NCI-H526 treated with DMSO at 0.1 percent for 48 hours (cell line): Measurements from ENCODE around the gene SLAMF9.

Source experiments
- DNase-seq: peaks from one replicate; lab custom pipeline; 2025; lab: John Stamatoyannopoulos, UW

Gene SLAMF9

DNA sequence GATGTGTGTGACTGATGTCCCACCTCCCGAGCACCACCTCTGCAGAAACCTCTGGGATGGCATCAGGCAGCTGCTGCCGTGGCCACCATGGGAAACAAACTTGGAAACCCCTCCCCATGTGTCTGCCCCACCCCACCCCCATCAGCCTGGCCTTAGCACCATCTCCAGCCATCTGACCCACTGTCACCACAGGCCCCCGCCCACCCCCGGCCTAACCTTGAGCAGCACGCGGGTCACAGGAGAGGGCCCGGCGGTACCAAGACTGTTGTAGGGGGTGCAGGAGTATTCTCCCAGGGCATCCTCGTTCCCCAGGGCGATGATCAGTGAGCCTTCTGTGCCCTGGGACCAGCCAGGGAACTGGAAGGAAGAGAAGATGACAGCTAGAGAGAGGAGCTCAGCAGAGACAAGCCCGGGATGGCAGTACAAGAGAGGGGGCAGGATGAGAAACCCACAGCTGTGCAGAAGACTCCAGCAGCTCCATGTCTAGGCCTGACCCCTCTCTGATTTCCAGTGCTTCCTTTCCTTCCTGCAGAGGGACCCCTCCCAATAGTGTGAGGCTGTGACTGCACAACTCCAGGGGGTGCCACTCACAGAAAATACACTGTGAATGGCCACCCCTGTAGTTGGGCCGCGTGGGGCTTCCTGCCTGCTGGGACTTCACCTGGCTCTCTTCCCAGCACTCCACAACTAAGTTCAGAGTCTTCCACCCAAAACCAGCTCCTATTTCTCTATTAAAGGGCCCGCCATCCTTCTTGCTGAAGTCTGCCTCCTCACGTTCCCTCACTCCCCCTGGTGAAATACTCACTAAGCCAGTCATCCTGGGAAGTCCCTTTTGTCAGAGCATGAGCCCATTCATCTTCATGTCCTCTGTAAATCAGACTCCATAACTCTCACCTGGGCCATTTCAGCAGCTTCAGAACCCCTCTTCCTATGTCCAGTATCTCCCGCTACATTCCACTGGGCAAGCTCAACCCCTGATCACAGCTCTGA is 21.4 kb downstream of the SLAMF9 start:
- no peak for DNase-seq

DNA sequence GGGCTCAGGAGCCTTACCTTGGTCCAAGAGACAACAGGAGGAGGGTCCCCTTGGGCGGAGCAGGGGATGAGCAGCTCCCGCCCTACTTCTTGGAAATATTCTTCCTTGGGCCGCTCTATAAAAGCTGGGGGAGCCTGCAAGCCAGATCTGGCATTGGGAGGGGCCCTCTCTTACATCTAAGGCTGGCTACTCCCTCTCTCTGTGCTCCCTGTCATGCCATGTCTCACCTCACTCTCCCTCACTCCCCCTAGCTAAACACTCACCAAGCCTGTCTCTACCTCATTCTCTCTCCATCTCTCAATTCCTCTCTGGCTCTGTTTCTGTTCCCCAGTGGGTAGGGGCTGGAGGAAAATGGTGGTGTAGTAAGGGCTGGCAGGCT is 22.3 kb downstream of the SLAMF9 start:
- no peak for DNase-seq

DNA sequence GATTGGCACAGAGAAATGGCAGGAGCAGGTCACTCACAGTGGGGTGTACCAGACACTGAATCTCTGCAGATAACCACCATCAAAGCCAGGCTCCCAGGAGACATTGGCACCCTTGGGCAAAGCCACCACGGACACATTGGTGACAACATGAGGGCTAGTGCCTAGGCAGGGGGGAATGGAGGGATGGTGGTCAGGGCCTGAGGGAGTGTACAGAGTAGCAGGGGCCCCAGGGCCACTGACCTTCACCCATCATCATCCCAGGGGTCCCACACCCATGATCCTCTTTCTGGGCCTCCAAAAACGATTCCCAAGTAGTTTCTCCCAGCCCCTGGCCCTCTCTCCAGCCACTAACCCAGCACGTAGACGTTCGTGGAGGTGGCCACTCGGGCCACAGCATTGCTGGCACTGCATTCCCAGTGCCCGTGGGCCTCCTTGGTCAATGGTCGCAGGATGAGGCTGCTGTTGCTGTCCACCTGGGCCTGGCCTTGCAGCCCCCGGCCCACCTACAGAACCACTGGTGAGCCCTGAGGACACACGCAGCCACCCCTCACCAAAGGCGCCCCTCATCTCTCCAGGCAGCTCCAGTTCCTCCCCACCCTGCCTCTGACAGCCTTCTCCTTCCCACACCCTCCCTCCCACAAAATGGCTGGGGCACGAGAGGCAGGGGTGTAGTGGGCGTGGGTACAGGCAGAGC is 22.8 kb downstream of the SLAMF9 start:
- DNase-seq: no peak

DNA sequence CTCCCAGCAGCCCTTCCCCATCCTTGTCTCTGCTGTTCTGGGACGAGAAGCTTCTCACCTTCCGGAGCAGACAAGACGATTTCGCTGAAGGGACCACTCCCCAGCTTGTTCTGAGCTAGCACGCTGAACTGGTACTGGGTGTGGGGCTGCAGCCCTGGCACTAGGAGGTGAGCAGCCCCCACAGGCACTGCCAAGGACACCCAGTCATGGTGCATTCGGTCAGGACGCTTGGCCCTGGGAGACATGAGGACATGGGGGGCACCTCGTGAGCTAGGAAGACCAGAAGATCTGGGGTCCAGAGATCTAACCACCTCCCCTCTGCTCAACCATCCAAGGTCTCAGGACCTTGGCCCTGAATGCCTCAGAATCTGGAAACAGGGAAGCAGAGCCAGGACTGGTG is 23.4 kb downstream of the SLAMF9 start:
- no peak for DNase-seq

DNA sequence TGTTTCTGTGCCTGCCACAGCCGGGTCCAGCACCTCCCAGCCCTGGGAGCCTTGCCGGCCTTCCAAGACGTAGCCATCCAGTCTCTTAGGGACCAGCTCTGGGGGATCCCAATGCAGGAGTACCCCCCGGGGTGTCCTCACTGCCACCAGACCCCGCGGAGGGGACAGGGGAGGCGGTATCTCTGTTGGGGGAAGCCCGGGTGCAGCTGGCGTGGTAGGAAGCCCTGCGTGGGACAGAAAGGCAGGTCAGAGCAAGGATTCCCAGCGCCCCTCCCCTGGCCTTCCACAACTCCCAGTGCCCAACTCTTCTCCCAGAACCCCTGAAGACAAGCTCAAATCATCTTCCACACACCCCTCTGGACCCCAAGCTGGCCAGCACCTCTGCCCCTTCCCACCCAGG is 23.8 kb downstream of the SLAMF9 start:
- no peak for DNase-seq

DNA sequence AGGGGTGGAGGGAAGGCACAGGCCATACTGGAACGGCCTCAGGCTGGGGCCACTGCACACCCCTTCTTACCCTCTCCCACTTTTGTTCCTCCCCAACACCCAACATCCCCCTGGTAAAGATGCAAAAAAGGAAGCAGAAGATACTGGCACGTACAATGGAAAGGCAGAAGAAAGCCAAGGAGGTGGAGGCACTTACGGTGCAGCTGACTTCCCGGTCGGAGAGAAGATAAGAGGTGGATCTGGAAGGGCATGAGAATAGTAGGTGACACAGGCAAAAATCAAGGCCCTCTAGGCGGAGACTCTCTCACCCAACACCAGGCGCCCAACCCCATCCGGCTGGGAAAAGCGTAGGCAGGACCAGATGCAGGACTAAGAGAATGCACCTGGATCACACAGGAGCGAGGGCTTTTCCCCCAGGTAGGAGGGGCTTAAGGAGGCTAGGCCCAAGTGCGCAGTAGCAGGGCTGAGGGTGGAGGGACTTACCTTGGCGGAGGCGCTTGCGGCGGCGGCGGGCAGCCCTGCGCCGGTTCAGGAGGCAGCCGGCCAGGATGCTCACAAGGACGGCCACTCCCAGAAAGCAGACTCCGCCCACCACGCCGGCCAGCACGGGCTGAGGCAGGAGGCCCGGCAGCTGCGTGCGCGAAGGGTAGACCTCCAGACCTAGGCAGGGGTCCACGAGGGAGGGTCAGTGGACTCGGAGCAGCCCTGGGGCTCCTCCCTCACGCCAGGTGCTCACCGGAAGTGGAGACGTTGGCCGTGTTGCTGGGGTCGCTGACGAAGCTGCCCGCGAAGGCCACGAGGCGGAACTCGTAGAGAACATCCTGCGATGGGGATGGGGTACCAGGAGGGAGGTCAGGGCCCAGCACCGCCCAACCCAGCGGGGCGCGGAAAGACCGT is 24.6 kb downstream of the SLAMF9 start:
- DNase-seq: no peak

DNA sequence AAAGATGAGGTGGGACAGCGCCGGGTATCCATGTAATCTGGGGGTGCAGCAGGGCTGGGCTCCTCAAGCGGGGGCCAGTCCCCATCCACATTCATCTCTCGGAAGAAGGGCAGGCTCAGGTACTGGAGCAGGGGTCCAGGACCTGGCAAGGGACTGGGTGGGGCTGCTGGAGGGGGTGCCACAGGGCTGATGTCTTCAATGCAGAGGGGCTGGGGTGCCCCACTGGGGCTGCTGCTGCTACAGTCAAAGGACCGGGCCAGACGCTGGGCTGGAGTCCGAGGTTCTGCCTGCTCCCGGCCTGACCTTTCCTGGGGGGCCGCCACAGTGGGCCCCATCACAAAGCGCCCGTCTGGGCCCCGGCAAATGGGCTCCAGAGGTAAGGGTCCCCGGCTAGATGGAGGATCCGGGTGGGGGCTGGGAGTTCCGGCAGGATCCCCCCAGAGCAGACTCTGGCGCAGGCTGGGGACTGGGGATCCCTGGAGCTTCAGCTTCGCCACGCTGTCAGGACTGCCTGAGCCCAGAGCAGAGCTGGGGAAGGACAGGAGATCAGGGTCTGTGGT is 25.5 kb downstream of the SLAMF9 start:
- DNase-seq: no peak

DNA sequence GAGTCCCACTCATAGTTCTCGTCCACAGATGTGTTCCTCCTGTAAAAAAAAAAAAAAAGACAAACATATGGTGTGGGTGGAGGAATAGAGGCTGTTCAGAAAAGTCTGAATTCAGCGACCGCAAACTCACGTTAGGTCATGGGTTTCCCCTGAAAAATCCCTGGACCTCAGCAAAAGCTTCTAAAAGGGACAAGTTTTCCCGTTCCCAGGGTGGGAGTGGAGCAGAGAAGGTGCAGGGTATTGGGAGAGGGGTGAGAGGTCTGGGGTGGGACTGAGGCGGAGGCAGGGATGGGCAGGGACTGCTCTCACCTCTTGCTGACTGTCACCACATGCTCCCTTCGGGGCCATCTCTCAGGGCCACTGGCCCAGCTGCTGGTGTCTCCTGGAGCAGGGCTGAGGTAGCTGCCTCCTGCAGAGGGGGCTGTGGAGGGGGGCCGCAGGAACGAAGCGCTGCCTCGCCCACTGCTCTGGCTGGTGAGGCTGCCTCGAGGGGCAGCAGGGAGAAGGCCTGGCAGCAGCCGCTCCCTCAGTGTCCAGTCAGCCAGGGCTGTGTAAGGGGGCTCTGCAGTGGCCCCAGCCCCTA is 26.1 kb downstream of the SLAMF9 start:
- no peak for DNase-seq

DNA sequence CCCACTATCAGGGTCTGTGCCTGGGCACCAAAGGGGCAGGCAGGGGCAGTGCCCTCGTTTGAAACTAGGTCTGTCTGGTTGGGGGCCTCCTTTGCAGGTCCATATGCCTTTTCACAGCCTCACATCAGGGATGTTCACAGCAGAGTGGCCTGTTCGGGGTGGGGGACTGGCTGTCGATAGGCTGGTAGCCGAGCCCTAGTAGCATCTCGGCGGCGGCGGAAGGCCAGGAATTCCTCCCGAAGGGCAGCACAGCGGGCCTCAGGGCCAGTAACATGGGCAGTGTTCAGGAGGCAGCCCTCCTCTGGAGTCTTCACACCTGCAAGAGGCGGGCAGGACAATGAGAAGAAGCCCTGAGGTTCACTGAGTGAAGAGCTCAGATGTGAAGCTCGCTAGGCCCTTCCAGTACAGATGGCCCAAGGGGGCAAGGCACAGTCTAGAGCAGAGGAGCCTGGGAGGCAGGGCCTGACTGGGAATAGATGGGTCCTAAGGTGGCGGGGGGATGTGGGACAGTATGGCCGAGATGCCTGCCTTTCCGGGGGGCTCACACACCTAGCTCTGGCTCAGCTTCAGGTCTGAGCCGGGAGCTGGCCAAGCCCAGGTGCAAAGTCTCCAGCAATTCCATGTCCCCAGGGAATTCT is 26.7 kb downstream of the SLAMF9 start:
- DNase-seq: no peak

DNA sequence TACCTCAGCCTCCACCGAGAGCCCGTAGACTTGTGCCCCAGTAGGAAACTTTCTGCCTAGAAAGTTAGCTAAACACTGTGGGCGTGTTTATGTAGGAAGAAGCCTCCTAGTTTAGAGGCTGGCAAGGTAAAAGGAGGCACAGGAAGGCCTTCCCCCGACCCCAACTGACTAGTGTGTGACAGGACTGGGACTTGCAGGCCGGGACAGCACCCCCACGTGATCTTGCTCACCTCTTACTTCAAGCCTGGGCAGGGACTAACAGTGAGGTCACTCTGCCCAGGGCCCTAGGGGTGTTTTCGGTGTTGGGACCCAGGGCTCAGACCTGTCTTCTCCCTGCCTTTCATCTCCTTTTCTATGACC is 28.3 kb downstream of the SLAMF9 start:
- DNase-seq: no peak

DNA sequence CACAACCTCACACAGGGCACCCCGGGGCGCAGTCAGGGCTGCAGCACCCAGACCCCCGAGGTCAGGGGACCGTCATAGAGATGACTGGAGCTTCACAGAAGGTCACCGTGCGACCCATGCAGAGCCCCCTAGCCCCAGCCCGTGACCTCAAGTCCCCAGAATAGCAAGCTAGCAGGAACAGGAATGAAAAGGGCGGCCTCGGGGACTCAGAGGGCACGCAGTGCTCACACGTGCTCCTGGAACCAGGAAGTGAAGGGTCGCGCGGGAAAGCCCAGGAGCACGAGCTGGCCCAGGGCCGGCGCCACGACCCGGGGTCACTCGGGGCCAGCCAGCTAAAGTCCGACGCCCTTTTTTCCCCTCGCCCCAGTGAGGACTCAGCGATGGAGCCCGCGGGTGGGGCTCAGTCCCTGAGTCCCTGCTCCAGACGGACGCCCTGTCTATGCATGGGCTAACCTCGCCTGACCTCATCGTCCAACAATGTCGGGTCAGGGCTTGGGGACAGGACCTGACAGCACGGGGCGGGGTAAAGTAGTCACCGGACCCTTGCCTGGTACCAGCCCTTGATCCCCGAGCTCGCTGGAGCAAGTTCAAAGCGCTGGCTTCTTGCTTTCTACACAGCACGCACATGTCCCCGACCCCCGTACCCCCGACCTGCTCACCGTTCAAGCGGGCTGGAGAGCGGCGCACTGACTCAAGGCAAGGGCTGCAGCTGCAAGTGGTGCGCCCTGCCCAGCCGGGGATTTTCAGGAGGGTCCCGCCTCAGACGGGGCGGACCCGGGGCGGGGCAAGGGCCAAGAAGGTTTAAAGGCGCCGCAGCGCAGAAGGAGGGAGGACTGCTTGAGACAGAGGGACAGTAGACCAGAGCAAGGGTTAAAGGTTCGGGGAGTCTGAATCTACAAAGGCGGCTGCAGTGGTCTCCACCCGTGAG is 29.0 kb downstream of the SLAMF9 start, which contains the start of gene TAGLN2:
TAGLN2 (minus strand) TSS at position 717 of the 928 bp plus-strand sequence. CDS start 4,998 bp downstream, outside the sequence.
- peak; percentile 87 for DNase-seq

DNA sequence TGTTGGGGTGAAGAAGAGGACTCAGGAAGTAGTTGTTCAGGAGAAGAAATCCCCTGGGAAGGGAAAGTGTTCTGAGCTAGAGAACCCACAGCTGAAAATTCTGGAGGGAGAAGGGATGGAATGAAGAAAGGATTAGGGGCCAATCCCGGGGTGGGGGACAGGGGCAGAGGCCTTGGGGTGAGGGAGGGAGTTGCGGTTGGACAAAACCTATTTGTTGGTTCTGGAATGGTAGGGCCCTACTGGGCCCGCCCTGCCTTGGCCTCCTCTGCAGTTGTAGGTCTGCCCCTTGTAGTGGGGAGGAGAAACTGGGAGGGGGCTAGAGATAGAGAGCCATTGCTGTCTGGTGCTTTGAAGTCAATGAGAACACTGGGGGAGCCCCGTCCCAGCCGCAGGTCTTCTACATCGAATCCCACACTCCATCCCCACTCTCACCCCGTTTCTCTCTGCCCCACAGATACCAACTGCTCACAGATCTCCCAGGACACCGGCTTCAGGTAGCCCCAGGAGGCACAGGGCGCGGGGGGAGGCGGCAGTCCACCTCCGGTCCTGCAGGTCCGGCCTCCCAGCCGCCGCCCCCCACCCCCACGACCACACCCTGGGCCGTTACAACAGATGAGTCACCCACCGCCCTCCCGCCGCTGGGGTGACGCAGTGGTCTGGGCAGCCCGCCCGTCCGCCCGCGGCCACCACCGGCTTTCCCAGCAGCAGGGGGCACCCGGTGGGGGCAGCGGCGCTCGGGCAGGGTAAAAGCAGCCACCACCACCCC is 29.8 kb downstream of the SLAMF9 start:
- no peak for DNase-seq

DNA sequence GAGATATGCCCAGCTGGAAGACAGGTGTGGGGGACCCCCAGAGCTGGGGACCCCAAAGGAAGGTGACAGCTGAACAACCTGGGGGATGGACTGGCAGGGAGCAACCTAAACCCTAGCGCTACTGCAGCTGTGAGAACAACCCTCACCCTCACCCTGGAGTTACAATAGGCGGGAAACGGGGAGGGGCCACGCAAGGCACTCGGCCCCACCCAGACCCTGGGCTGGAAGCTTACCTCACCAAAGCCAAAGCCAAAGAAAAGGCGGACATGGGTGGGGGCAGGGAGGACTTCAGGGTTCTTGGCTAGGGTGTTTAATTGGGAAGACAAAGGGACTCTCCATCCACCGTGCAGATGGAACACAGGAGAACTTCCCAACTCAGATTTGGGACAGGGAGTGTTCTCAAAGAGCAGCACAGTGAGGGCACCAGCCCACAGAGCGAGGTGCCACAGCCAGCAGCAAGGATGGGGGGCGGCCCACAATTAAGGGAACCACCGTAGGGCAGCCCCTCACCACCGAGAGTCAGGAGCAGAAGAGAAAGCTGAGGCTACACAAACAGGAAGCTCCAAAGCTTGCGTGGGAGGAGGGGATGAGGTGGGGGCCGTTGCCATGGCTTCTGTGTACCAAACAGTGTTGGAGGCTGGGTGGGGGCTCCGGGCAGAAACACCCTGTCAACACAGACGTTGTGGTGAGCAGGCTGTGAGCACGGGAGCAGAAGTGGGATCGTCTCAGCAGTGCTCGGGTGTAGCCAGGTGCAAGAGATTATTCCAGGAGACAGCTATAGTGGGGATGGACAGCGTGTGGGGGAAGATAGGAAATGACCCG is 30.6 kb downstream of the SLAMF9 start:
- peak; percentile 52 for DNase-seq

DNA sequence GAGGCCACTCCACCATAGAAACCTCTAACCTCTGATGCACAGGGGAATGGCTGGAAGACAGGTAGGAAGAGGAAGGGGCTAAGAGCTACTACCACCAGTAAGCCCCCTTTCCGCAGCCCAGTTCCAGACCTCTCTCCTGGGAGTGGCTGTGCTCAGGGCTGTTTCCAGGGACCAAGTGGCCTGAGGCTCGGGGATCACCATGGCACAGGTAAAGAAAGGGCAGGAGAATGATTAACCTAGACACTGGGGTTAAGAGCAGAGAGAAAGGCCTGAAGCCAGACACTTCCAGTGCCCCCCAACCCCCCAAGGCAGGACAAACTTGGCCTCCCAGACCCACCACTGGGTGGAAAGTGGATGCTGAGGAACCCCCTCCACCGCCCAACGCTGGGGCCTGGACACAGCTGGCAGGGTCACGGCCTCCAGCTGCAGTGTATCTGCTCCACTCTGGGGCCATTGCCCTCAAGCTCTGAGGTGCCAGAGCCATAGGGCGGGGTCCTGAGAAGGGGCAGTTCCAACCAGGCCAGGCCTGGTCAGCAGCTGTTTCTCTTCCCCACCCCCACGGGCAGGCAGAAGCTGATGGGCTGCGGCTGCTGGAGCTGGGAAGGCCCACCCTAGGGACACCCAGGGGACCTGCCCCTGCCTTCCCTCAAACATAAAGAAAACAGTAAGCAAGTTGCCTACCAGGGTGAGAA is 31.4 kb downstream of the SLAMF9 start:
- no peak for DNase-seq

DNA sequence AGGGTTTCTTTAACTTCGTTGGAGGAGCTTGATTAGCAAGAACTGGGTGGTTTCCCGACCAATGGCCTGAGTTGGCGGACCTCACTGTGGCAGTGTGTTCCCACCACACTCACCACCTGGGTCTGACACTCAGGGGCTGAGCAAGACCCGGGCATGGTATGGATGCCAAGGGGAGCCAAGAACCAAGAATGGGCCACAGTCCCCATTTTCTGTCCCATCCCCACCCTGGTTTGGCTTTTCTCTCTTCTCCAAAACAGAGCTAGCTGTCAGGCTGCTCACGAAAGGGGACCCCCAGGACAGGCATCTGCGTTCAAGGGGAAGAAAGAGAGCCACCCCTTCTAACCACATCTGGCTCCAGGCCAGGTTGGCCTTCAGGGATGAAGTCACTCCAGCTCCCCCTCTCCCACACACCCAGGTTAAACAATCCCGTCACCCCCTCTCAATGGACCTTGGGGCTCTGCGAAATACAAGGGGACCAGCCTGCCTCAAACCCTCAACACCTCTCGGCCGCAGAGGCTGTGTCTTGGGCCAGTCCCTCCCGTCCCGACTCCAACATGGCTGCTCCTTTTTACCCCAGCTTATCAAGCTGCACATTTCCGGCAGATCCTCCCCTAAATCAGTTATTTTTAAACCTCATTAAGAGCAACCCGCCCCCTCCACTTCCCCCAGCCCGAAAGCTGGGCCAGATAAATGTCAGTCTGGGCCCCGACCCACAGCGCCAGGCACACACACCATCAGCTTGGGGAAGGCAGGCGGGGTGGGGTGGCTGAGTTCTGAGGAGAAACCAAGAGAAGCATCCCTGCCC is 32.1 kb downstream of the SLAMF9 start:
- no peak for DNase-seq

DNA sequence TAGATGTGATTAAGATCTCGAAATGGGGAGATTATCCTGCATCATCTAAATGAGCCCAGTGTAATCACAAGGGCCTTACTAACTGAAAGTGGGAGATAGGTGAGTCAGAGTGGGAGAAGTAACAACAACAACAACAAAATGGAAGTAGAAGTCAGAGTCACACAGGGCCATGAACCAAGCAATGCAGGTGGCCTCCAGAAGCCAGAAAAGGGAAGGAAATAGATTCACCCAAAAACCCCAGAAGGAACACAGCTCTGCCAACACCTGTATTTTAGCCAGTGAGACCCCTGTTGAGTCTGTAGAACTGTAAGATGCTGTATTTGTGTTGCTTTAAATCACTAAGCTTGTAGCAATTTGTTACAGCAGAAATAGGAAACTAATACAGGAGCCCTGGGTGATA is 32.8 kb downstream of the SLAMF9 start:
- DNase-seq: no peak

DNA sequence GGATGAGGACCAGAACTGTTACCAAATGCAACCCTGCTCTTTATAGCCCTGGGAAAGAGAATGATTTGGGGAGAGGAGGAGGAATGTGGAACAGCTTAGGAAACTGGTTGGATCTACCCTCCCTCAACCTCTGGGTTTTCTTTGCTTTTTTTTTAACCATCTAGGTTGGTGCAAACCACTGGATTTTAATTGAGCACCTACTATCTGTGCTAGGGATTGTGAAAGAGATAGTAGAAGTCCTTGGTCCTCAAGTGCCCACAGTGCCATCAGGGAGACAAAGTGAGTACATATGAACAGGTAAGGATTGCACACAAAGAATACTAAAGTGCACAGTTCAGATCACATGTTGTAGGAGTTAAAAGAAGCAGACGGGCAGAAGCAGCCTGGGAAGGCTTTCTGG is 33.4 kb downstream of the SLAMF9 start:
- no peak for DNase-seq
